Stomach (tissue), 9 donors: ENCODE measurements around the gene TTYH3. TPM values are rescaled to one million over a fixed set of nuclear protein-coding genes. Genes with fewer than 3 reads are reported as not detected.

ENCODE experiments used
- DNase-seq, 2 donors: peaks; one replicate each; pipeline versions ENCODE4 v3.0.0 to v3.0.0-alpha.2; 2013 to 2019
- H3K27ac ChIP-seq, 5 donors: fragments of 200-600 bp in 4 of 5; sonication (generic) in 4 of 5; one replicate each; pipeline ENCODE4 v1.5.1; 2013 to 2019; ENCODE audit warnings: mild to moderate bottlenecking in 1 of 5, moderate library complexity in 1 of 5
- H3K27me3 ChIP-seq, 3 donors: fragments of 200-600 bp; sonication (generic); one replicate each; pipeline ENCODE4 v1.5.1; 2017 to 2019; ENCODE audit warnings: mixed run types in 1 of 3
- H3K36me3 ChIP-seq, 4 donors: fragments of 200-600 bp; sonication (generic); 1 replicate in 3 of 4; 2 replicates in 1 of 4; pipeline ENCODE4 v1.5.1; 2016 to 2019
- H3K4me1 ChIP-seq, 4 donors: fragments of 200-600 bp; sonication (generic); one replicate each; pipeline ENCODE4 v1.5.1; 2016 to 2019
- H3K4me3 ChIP-seq, 4 donors: fragments of 200-600 bp; sonication (generic) in 3 of 4; one replicate each; pipeline ENCODE4 v1.5.1; 2016 to 2019; ENCODE audit warnings: mild to moderate bottlenecking in 1 of 4
- H3K9me3 ChIP-seq, 4 donors: fragments of 200-600 bp; sonication (generic); one replicate each; pipeline ENCODE4 v1.5.1; 2016 to 2019
- EP300 ChIP-seq: sonication (generic); formaldehyde crosslinking; IDR thresholded peaks from one replicate; pipeline ENCODE4 v1.6.1; 2017; ENCODE audit warnings: antibody characterized with exemption
- POLR2A ChIP-seq, 4 donors: fragments of 450-650 bp; IDR thresholded peaks; one replicate each; pipeline ENCODE4 v1.6.1; 2016; ENCODE audit warnings: antibody characterized with exemption in 4 of 4, control low read depth in 2 of 4, mild to moderate bottlenecking in 1 of 4, moderate library complexity in 1 of 4
- POLR2AphosphoS5 ChIP-seq, 3 donors: sonication (generic); formaldehyde crosslinking; IDR thresholded peaks; one replicate each; pipeline ENCODE4 v1.6.1; 2016; ENCODE audit warnings: antibody characterized with exemption in 3 of 3
- WGBS, 5 donors: extraction: QIAGEN DNeasy Blood & Tissue Kit in 3 of 5; methylation state at CpG; one replicate each; pipeline versions ENCODE4 v1.1.5 to v1.1.7; 2013 to 2018; 5-methylcytosine and 5-hydroxymethylcytosine counted together
- intact Hi-C: fragments of 100-400 bp; cut with DNase I; formaldehyde crosslinking; loops from one replicate; pipeline ENCODE4 v1.15.1; 2023; ENCODE audit warnings: low total_unique reads
- polyA plus RNA-seq, 3 donors: library from polyadenylated mRNA; stranded (reverse); fragments of 200-250 nt; gene quantifications; one replicate each; pipeline ENCODE4 v1.2.3, GENCODE V29; 2013
- total RNA-seq, 5 donors: library from RNA; depleted of rRNA; stranded (reverse); fragments of >200 nt; gene quantifications; one replicate each; pipeline versions ENCODE4 v1.1.0 to v1.2.3, GENCODE V29; 2014 to 2016
- TF ChIP-seq, protein P1 (sequence below), 7 experiments: fragments of 450-650 bp in 4 of 7; fragments of 200-600 bp in 3 of 7; sonication (generic) in 3 of 7; IDR thresholded peaks; one replicate each; pipeline ENCODE4 v1.5.1; 2016 to 2019; ENCODE audit warnings: antibody characterized with exemption in 7 of 7, control low read depth in 2 of 7, mild to moderate bottlenecking in 1 of 7
- donor health status: healthy with polysubstance abuse.
- donor health status: Bipolar disorder and iron deficiency.
- donor health status: healthy.

TTYH3 gene
- total and polyA plus RNA-seq, 8 donors: 4.1 to 79.1 (median 16.2) TPM

DNA sequence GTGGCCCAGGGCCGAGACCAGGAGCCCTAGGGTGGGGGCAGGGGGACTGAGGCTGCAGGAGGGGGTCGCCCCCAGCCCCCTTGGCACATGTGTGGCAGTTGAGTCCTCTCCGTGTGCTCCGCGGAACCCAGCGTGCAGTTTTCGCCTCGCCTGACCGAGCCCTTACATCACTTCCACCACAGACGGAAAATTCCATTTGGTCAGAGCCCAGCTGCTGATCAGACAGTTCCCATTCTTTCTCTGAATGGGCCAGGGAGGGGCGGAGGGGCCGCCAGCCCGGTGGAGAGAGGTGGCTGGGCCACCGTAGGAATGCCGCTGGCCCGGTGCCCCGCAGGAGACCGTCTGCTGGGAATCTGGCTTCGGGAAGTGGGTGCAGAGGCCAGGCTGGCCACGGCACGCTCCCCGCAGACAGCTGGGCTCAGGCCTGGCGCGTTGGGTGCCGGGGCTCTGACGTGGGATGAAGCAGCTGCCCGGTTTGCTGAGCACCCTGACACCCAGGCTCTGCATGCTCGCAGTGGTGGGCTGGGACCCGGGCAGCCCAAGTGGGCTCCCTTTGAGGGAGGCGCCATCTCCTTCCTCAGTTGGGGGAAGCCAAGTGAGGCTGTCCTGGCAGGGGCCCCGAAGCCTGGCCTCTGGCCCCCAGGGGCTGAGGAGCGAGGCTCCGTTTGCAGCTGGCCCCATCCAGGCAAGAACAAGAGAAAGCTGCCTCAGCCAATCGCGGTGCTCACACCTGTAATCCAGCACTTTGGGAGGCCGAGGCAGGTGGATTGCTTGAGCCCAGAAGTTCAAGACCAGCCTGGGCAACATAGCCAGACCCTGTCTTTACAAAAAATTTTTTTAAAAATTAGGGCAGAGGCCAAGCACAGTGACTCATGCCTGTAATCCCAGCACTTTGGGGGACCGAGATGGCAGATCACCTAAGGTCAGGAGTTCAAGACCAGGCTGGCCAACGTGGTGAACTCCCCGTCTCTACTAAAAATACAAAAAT lies 9.9 kb downstream of the TTYH3 start:
- Histone ChIP-seq H3K36me3 (peaks cover 0 to 5% (median under 1%) of the 10 kb centered on the region in 4 donors), H3K27ac (peak overlapping the region; percentile 61 to 86 (median 83)), H3K4me1 (peaks cover 32 to 88% (median 65%) of the 10 kb centered on the region in 4 donors), H3K9me3 (no peaks in the 10 kb centered on the region), H3K27me3 (no peaks in the 10 kb centered on the region), H3K4me3 (peak overlapping the region; percentile 11 to 30 (median 20))
- intact Hi-C loops: no loop called here
- DNase-seq: peak; percentile 94
- 23 to 32% (median 28%) methylated on average over 23 to 39 of the region's 39 CpGs for WGBS, 5 donors
- TF ChIP-seq, protein P1, sequence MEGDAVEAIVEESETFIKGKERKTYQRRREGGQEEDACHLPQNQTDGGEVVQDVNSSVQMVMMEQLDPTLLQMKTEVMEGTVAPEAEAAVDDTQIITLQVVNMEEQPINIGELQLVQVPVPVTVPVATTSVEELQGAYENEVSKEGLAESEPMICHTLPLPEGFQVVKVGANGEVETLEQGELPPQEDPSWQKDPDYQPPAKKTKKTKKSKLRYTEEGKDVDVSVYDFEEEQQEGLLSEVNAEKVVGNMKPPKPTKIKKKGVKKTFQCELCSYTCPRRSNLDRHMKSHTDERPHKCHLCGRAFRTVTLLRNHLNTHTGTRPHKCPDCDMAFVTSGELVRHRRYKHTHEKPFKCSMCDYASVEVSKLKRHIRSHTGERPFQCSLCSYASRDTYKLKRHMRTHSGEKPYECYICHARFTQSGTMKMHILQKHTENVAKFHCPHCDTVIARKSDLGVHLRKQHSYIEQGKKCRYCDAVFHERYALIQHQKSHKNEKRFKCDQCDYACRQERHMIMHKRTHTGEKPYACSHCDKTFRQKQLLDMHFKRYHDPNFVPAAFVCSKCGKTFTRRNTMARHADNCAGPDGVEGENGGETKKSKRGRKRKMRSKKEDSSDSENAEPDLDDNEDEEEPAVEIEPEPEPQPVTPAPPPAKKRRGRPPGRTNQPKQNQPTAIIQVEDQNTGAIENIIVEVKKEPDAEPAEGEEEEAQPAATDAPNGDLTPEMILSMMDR (IDR thresholded peaks at IDR 0.05): no peak
- TF ChIP-seq POLR2A (IDR thresholded peaks at IDR 0.05): no peak
- TF ChIP-seq POLR2AphosphoS5 (IDR thresholded peaks at IDR 0.05): peak; percentile 81 to 94 (median 93)
- TF ChIP-seq EP300: peak; percentile 56

DNA sequence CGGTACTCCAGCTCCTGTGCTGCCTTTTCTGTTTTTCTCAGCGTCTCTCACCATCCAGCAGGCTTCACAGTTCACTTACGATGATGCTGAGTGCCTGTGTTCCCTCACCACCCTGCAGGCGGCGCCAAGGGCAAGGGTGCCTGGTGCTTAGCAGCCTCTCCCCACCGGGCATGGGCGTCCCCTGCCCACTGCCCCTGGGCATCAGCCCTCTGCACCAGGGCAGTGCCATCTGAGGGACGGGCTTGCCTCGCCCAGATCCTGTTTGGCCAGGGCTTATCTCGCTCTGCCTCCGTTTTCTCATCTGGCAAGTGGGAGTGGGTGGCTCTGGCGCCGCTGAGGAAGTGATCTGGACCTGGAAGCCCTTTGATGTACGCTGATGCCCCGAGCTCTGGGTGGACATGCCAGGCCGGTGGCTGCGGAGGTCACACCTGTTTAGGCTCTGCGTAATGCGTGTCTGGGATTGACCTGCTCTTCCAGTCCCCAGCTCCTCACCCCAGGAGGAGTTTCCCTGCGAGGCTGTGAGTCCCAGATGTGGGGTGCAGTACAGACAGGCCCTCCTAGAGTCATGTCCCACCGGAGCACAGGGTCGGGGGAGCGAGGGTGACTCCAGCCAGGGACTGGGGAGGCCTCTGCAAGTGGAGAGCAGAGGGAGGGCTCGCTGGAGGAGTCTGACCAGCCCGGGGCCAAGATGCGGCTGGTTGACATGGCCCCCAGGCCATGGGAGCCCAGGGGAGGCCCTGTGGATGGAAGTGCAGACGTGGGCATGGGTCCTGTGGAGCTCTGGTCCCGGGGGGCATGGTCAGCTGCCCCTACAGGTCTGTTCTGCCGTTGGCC lies 11.8 kb downstream of the TTYH3 start:
- WGBS, 5 donors: 69 to 78% (median 77%) methylated on average over 28 to 29 of the region's 29 CpGs

DNA sequence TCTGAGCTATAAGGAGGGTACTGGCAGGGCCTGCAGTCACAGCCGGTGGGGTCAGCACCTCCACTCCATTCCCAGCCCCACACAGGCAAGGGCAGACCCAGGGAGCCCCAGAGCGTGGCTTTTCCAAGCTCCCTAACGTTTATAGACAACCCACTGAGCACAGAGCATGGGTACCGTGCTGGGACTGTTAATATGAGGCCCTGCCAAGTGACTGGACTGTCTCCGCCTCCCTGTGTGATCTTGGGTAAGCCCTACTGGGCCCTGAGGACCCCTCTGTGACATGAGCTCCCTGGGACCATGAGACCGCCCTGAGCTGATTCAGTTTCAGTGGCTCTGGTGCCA lies 12.4 kb downstream of the TTYH3 start:
- no peak for DNase-seq
- intact Hi-C loops: no loop called here
- no peak overlapping the region for H3K4me3 ChIP-seq
- no peaks in the 10 kb centered on the region for H3K9me3 ChIP-seq
- peaks cover 32 to 66% (median 48%) of the 10 kb centered on the region in 4 donors for H3K4me1 ChIP-seq
- H3K36me3 ChIP-seq: peaks cover 11 to 30% (median 23%) of the 10 kb centered on the region in 4 donors
- peak overlapping the region in 2 of 5 donors; percentile 21 to 23 for H3K27ac ChIP-seq
- 77 to 93% (median 82%) methylated on average over 3 to 6 of the region's 6 CpGs for WGBS, 5 donors
- TF ChIP-seq EP300 (no peak), POLR2AphosphoS5 (IDR thresholded peaks at IDR 0.05) (no peak), POLR2A (IDR thresholded peaks at IDR 0.05) (no peak)
- TF ChIP-seq, protein P1 (IDR thresholded peaks at IDR 0.05): no peak
- no peaks in the 10 kb centered on the region for H3K27me3 ChIP-seq

More for the DNA sequence above, 11.8 kb downstream of the TTYH3 start:
- intact Hi-C loops: no loop called here
- DNase-seq: no peak
- no peaks in the 10 kb centered on the region for H3K9me3 ChIP-seq
- H3K27ac ChIP-seq: no peak overlapping the region
- peaks cover 11 to 24% (median 19%) of the 10 kb centered on the region in 4 donors for H3K36me3 ChIP-seq
- no peak for TF ChIP-seq EP300
- TF ChIP-seq POLR2AphosphoS5 (IDR thresholded peaks at IDR 0.05): no peak
- no peak for TF ChIP-seq POLR2A (IDR thresholded peaks at IDR 0.05)
- TF ChIP-seq, protein P1 (IDR thresholded peaks at IDR 0.05): peak in 1 of 7 experiments; percentile 11
- no peak overlapping the region for H3K4me3 ChIP-seq
- H3K27me3 ChIP-seq: no peaks in the 10 kb centered on the region
- H3K4me1 ChIP-seq: peaks cover 32 to 72% (median 53%) of the 10 kb centered on the region in 4 donors
